GM12878 (cell line): ENCODE measurements around the gene TXNRD1. TPM values are rescaled to one million over a fixed set of nuclear protein-coding genes. Genes with fewer than 3 reads are reported as not detected.
"Not testable (repeated sequence)": the region's sequence is repeated elsewhere in the genome, so short reads cannot be mapped to it uniquely, and the experiment has no call there.

ENCODE experiments used
- ATAC-seq: fragments of 200-7000 bp; cut with Tn5 transposase; 3 replicates; pipeline ENCODE4 v1.9.1; 2020; ENCODE audit warnings: mild to moderate bottlenecking, moderate library complexity
- BruUV-seq: library from RNA; stranded (reverse); fragments of 400-500 nt; replicated peaks from 2 replicates; lab custom pipeline; 2021; lab: Mats Ljungman, UMichigan
- CTCF ChIA-PET: fragments of 300-600 bp; sonication (Branson Sonifier 250); formaldehyde crosslinking; extraction: SDS; loops from one replicate; lab custom pipeline; 2021; ENCODE audit warnings: inconsistent platforms; lab: Yijun Ruan, JAX
- POLR2A ChIA-PET: fragments of 350-600 bp; formaldehyde crosslinking; extraction: SDS; loops from one replicate; lab custom pipeline; 2021; ENCODE audit warnings: inconsistent platforms; lab: Charles Lee
- RAD21 ChIA-PET: fragments of 300-600 bp; sonication (Branson Sonifier 250); formaldehyde crosslinking; loops from one replicate; lab custom pipeline; 2023; ENCODE audit warnings: antibody characterized with exemption; ENCODE audit not compliant: unreplicated experiment; lab: Charles Lee
- SMC1A ChIA-PET: fragments of 300-600 bp; sonication (Branson Sonifier 250); formaldehyde crosslinking; loops from one replicate; lab custom pipeline; 2023; ENCODE audit not compliant: unreplicated experiment, uncharacterized antibody; lab: Charles Lee
- DNase-seq: peaks from one replicate; pipeline ENCODE4 v3.0.0-alpha.2; 2011; ENCODE audit warnings: low read depth, low spot score
- FAIRE-seq: peaks from 3 replicates; lab custom pipeline; 2011; peaks lifted over from hg19 to GRCh38; lab: Jason Lieb, UNC
- H2AFZ ChIP-seq: 2 replicates; pipeline ENCODE4 v1.6.0; 2011; ENCODE audit warnings: low read depth, low read length, control low read depth; ENCODE audit not compliant: control insufficient read depth
- H3K27ac ChIP-seq: 2 replicates; pipeline ENCODE4 v1.5.1; 2011; ENCODE audit warnings: control low read depth; ENCODE audit not compliant: control insufficient read depth, insufficient read depth
- H3K27me3 ChIP-seq, 2 experiments: replicated peaks in 1 of 2; 2 replicates each; pipeline versions ENCODE4 v1.6.0 to v1.6.1; 2011; ENCODE audit warnings: low read length in 1 of 2; ENCODE audit not compliant: control insufficient read depth in 2 of 2, insufficient read depth in 2 of 2
- H3K36me3 ChIP-seq, 2 experiments: 2 replicates each; pipeline ENCODE4 v1.5.1; 2011; ENCODE audit warnings: low read length in 1 of 2; ENCODE audit not compliant: control insufficient read depth in 2 of 2, insufficient read depth in 2 of 2
- H3K4me1 ChIP-seq: 2 replicates; pipeline ENCODE4 v1.6.1; 2011; ENCODE audit warnings: mild to moderate bottlenecking, low read length, moderate library complexity, mixed read lengths; ENCODE audit not compliant: control insufficient read depth, insufficient read depth
- H3K4me2 ChIP-seq: 2 replicates; pipeline ENCODE4 v1.6.0; 2011; ENCODE audit warnings: control low read depth; ENCODE audit not compliant: control insufficient read depth, insufficient read depth
- H3K4me3 ChIP-seq: fragments of 200-600 bp; sonication (generic); 2 replicates; pipeline ENCODE4 v1.5.1; 2016
- H3K79me2 ChIP-seq: 2 replicates; pipeline ENCODE4 v1.6.0; 2011; ENCODE audit warnings: low read length; ENCODE audit not compliant: control insufficient read depth, insufficient read depth
- H3K9ac ChIP-seq: 2 replicates; pipeline ENCODE4 v1.8.0; 2011; ENCODE audit warnings: low read length, control low read depth, mixed read lengths; ENCODE audit not compliant: control insufficient read depth, insufficient read depth
- H3K9me3 ChIP-seq: replicated peaks from 3 replicates; pipeline ENCODE4 v1.5.1; 2011; ENCODE audit warnings: mild to moderate bottlenecking, low read length; ENCODE audit not compliant: control insufficient read depth, insufficient read depth
- H4K20me1 ChIP-seq: 2 replicates; pipeline ENCODE4 v1.6.0; 2011; ENCODE audit not compliant: control insufficient read depth, insufficient read depth
- SMC3 ChIP-seq: IDR thresholded peaks from 2 replicates; pipeline ENCODE4 v1.6.1; 2011; ENCODE audit warnings: low read length, improper control_type of control experiment, borderline replicate concordance
- WGBS: methylation state at CpG from one replicate; pipeline ENCODE4 v1.1.6; 2016; ENCODE audit warnings: low lambda C conversion rate; ENCODE audit not compliant: insufficient replicate concordance, insufficient coverage; ENCODE audit errors: missing lambda C conversion rate; 5-methylcytosine and 5-hydroxymethylcytosine counted together
- in situ Hi-C: fragments of 300-500 bp; cut with MboI; formaldehyde crosslinking; loops from 9 replicates; pipeline ENCODE4 v1.14.3; 2018; ENCODE audit warnings: mixed read lengths
- intact Hi-C: fragments of 100-400 bp; cut with micrococcal nuclease; formaldehyde crosslinking; loops from one replicate; pipeline ENCODE4 v1.14.2; 2022; ENCODE audit not compliant: unreplicated experiment
- polyA plus RNA-seq, 11 experiments: library from polyadenylated mRNA; depleted of rRNA in 4 of 11; unstranded in 6 of 11; stranded (reverse) in 5 of 11; fragments of >200 nt; fragmentation: Nextera tagmentation in 4 of 11; fragmentation: Illumina TruSeq in 1 of 11; extraction: Ambion mirVana in 4 of 11; extraction: Trizol in 1 of 11; gene quantifications; 1 replicate in 1 of 11; 2 replicates in 10 of 11; pipeline versions ENCODE4 v1.2.1 to v1.2.3, GENCODE V29; 2011 to 2016; ENCODE audit warnings: inconsistent platforms in 2 of 11, missing spikeins in 2 of 11, low read depth in 1 of 11
- total RNA-seq, 4 experiments: library from RNA; depleted of rRNA in 3 of 4; stranded (reverse); fragments of >200 nt in 3 of 4; fragmentation: Illumina TruSeq in 1 of 4; extraction: Trizol in 1 of 4; gene quantifications; 2 replicates each; pipeline versions ENCODE4 v1.2.1 to v1.2.3, GENCODE V29; 2013 to 2021

The TXNRD1 gene
- total and polyA plus RNA-seq, 10 of the 15 experiments (the other 5 are each of a cell fraction or from before 2014, with no cell fraction given): 52.6 to 84.6 (median 67.8) TPM

GRCh38 chr12:104387190-104387589 lies 171.6 kb downstream of the TXNRD1 start:
- no peak for ATAC-seq
- TF ChIP-seq SMC3: no peak
- TF ChIP-seq, all 136 proteins: peak for 0
- POLR2A ChIA-PET: no interaction called here

GRCh38 chr12:104394086-104394485 lies 178.5 kb downstream of the TXNRD1 start:
- H3K4me3 ChIP-seq, ATAC-seq, H4K20me1 ChIP-seq, CTCF ChIA-PET, POLR2A ChIA-PET, BruUV-seq, H3K4me1 ChIP-seq, H3K9me3 ChIP-seq, intact Hi-C loops, SMC1A ChIA-PET, FAIRE-seq, H3K36me3 ChIP-seq, RAD21 ChIA-PET, H3K27me3 ChIP-seq, H3K9ac ChIP-seq, H2AFZ ChIP-seq, DNase-seq, H3K4me2 ChIP-seq, H3K27ac ChIP-seq, in situ Hi-C loops, H3K79me2 ChIP-seq: not testable (repeated sequence)
- WGBS: 73% methylated on average over 11 of the region's 11 CpGs

More at GRCh38 chr12:104387190-104387589, 171.6 kb downstream of the TXNRD1 start:
- Histone ChIP-seq H3K27ac (no peak overlapping the region), H3K4me2 (no peak overlapping the region), H3K27me3 (no peaks in the 10 kb centered on the region), H3K4me1 (no peaks in the 10 kb centered on the region), H3K79me2 (no peaks in the 10 kb centered on the region), H3K9me3 (no peaks in the 10 kb centered on the region), H3K4me3 (no peak overlapping the region), H2AFZ (no peak overlapping the region), H3K9ac (no peak overlapping the region), H4K20me1 (no peaks in the 10 kb centered on the region), H3K36me3 (no peaks in the 10 kb centered on the region)
- WGBS: 91% methylated on average over 7 of the region's 7 CpGs
- intact Hi-C loops (no loop called here), in situ Hi-C loops (no loop called here)
- no TSS peak for BruUV-seq
- CTCF ChIA-PET: no interaction called here
- RAD21 ChIA-PET: interaction anchor here (1.3 kb wide), 1 partner anchor 644 kb away, joined by 4 read pairs; no protein-coding TSS in a partner anchor
- SMC1A ChIA-PET: interaction anchor here (1.0 to 3.4 kb wide), 4 partner anchors 12 to 666 kb away, joined by 3 to 12 read pairs (median 3); no protein-coding TSS in a partner anchor
- FAIRE-seq (no peak), DNase-seq (no peak)

Other genes starting within 250 kb of the TXNRD1 start
- gene TDG, start 249.9 kb upstream of the TXNRD1 start, total RNA-seq (2014; rRNA removed): 47.5 and 57.8 TPM in 2 replicates
- gene TDG, start 249.9 kb upstream of the TXNRD1 start, total RNA-seq (2014; rRNA removed; fragmentation: Illumina TruSeq; extraction: Trizol): 53.7 and 56.3 TPM in 2 replicates
- 46.7 and 51.9 TPM in 2 replicates for gene TDG, start 249.9 kb upstream of the TXNRD1 start, total RNA-seq (2021)
- 47.5 and 72.3 TPM in 2 replicates for gene TDG, start 249.9 kb upstream of the TXNRD1 start, polyA plus RNA-seq (2011; rRNA removed)
- 63.6 and 70.5 TPM in 2 replicates for gene TDG, start 249.9 kb upstream of the TXNRD1 start, polyA plus RNA-seq (2014; fragmentation: Illumina TruSeq; extraction: Trizol)
- 10 to 100 TPM; 29.7 to 33.7 TPM for gene TDG, start 249.9 kb upstream of the TXNRD1 start, polyA plus RNA-seq (2014; fragmentation: Nextera tagmentation; extraction: Ambion mirVana)
- 44.0 and 50.5 TPM in 2 replicates for gene TDG, start 249.9 kb upstream of the TXNRD1 start, polyA plus RNA-seq (2014; rRNA removed)
- 10 to 100 TPM; 63.2 to 68.8 TPM for gene TDG, start 249.9 kb upstream of the TXNRD1 start, polyA plus RNA-seq (2016; fragmentation: Nextera tagmentation; extraction: Ambion mirVana)
- gene GLT8D2, start 165.6 kb upstream of the TXNRD1 start, total RNA-seq (2014; rRNA removed): 0.27 and 0.28 TPM in 2 replicates
- 0.28 TPM in 1 of 2 replicates, not detected in the other for gene GLT8D2, start 165.6 kb upstream of the TXNRD1 start, total RNA-seq (2014; rRNA removed; fragmentation: Illumina TruSeq; extraction: Trizol)
- gene GLT8D2, start 165.6 kb upstream of the TXNRD1 start, total RNA-seq (2021): 0.13 and 0.41 TPM in 2 replicates
- gene GLT8D2, start 165.6 kb upstream of the TXNRD1 start, polyA plus RNA-seq (2011; rRNA removed): 0.20 and 0.23 TPM in 2 replicates
- gene GLT8D2, start 165.6 kb upstream of the TXNRD1 start, polyA plus RNA-seq (2014; fragmentation: Illumina TruSeq; extraction: Trizol): 0.37 TPM in 1 of 2 replicates, not detected in the other
- gene GLT8D2, start 165.6 kb upstream of the TXNRD1 start, polyA plus RNA-seq (2014; fragmentation: Nextera tagmentation; extraction: Ambion mirVana): under 1 TPM; 0.31 to 0.37 TPM
- 0.06 and 0.19 TPM in 2 replicates for gene GLT8D2, start 165.6 kb upstream of the TXNRD1 start, polyA plus RNA-seq (2014; rRNA removed)
- gene GLT8D2, start 165.6 kb upstream of the TXNRD1 start, polyA plus RNA-seq (2016; fragmentation: Nextera tagmentation; extraction: Ambion mirVana): under 1 TPM; 0.60 to 0.80 TPM
- gene HCFC2, start 151.2 kb upstream of the TXNRD1 start, total RNA-seq (2014; rRNA removed): 8.9 and 9.0 TPM in 2 replicates
- gene HCFC2, start 151.2 kb upstream of the TXNRD1 start, total RNA-seq (2014; rRNA removed; fragmentation: Illumina TruSeq; extraction: Trizol): 9.5 TPM in 2 replicates
- 9.2 and 9.4 TPM in 2 replicates for gene HCFC2, start 151.2 kb upstream of the TXNRD1 start, total RNA-seq (2021)
- 14.2 and 19.1 TPM in 2 replicates for gene HCFC2, start 151.2 kb upstream of the TXNRD1 start, polyA plus RNA-seq (2011; rRNA removed)
- gene HCFC2, start 151.2 kb upstream of the TXNRD1 start, polyA plus RNA-seq (2014; fragmentation: Illumina TruSeq; extraction: Trizol): 7.6 and 8.6 TPM in 2 replicates
- gene HCFC2, start 151.2 kb upstream of the TXNRD1 start, polyA plus RNA-seq (2014; fragmentation: Nextera tagmentation; extraction: Ambion mirVana): 1 to 10 TPM; 1.8 to 3.8 TPM
- 5.7 and 9.1 TPM in 2 replicates for gene HCFC2, start 151.2 kb upstream of the TXNRD1 start, polyA plus RNA-seq (2014; rRNA removed)
- 10 to 100 TPM; 11.8 to 13.1 TPM for gene HCFC2, start 151.2 kb upstream of the TXNRD1 start, polyA plus RNA-seq (2016; fragmentation: Nextera tagmentation; extraction: Ambion mirVana)
- 13.8 and 15.3 TPM in 2 replicates for gene NFYB, start 77.6 kb upstream of the TXNRD1 start, total RNA-seq (2014; rRNA removed)
- gene NFYB, start 77.6 kb upstream of the TXNRD1 start, total RNA-seq (2014; rRNA removed; fragmentation: Illumina TruSeq; extraction: Trizol): 25.1 and 26.9 TPM in 2 replicates
- gene NFYB, start 77.6 kb upstream of the TXNRD1 start, total RNA-seq (2021): 18.4 and 20.3 TPM in 2 replicates
- gene NFYB, start 77.6 kb upstream of the TXNRD1 start, polyA plus RNA-seq (2011; rRNA removed): 28.8 and 57.3 TPM in 2 replicates
- 34.0 and 43.3 TPM in 2 replicates for gene NFYB, start 77.6 kb upstream of the TXNRD1 start, polyA plus RNA-seq (2014; fragmentation: Illumina TruSeq; extraction: Trizol)
- 10 to 100 TPM; 27.5 to 42.3 TPM for gene NFYB, start 77.6 kb upstream of the TXNRD1 start, polyA plus RNA-seq (2014; fragmentation: Nextera tagmentation; extraction: Ambion mirVana)
- gene NFYB, start 77.6 kb upstream of the TXNRD1 start, polyA plus RNA-seq (2014; rRNA removed): 21.6 and 21.8 TPM in 2 replicates
- 10 to 100 TPM; 29.3 to 29.9 TPM for gene NFYB, start 77.6 kb upstream of the TXNRD1 start, polyA plus RNA-seq (2016; fragmentation: Nextera tagmentation; extraction: Ambion mirVana)
- gene EID3, start 88.0 kb downstream of the TXNRD1 start, total RNA-seq (2014; rRNA removed): 4.1 and 5.0 TPM in 2 replicates
- gene EID3, start 88.0 kb downstream of the TXNRD1 start, total RNA-seq (2014; rRNA removed; fragmentation: Illumina TruSeq; extraction: Trizol): 6.4 and 7.0 TPM in 2 replicates
- gene EID3, start 88.0 kb downstream of the TXNRD1 start, total RNA-seq (2021): 3.4 and 4.5 TPM in 2 replicates
- 0.86 and 0.92 TPM in 2 replicates for gene EID3, start 88.0 kb downstream of the TXNRD1 start, polyA plus RNA-seq (2011; rRNA removed)
- gene EID3, start 88.0 kb downstream of the TXNRD1 start, polyA plus RNA-seq (2014; fragmentation: Illumina TruSeq; extraction: Trizol): 3.8 and 4.9 TPM in 2 replicates
- gene EID3, start 88.0 kb downstream of the TXNRD1 start, polyA plus RNA-seq (2014; fragmentation: Nextera tagmentation; extraction: Ambion mirVana): 1 to 10 TPM; 1.6 to 2.2 TPM
- 3.8 and 6.0 TPM in 2 replicates for gene EID3, start 88.0 kb downstream of the TXNRD1 start, polyA plus RNA-seq (2014; rRNA removed)
- 1 to 10 TPM; 5.0 to 5.4 TPM for gene EID3, start 88.0 kb downstream of the TXNRD1 start, polyA plus RNA-seq (2016; fragmentation: Nextera tagmentation; extraction: Ambion mirVana)
- 19.9 and 23.8 TPM in 2 replicates for gene CHST11, start 241.2 kb downstream of the TXNRD1 start, total RNA-seq (2014; rRNA removed)
- 12.3 and 13.0 TPM in 2 replicates for gene CHST11, start 241.2 kb downstream of the TXNRD1 start, total RNA-seq (2014; rRNA removed; fragmentation: Illumina TruSeq; extraction: Trizol)
- 34.8 and 38.1 TPM in 2 replicates for gene CHST11, start 241.2 kb downstream of the TXNRD1 start, total RNA-seq (2021)
- gene CHST11, start 241.2 kb downstream of the TXNRD1 start, polyA plus RNA-seq (2011; rRNA removed): 20.0 and 25.7 TPM in 2 replicates
- 12.5 and 13.4 TPM in 2 replicates for gene CHST11, start 241.2 kb downstream of the TXNRD1 start, polyA plus RNA-seq (2014; fragmentation: Illumina TruSeq; extraction: Trizol)
- 1 to 10 TPM; 1.9 to 2.5 TPM for gene CHST11, start 241.2 kb downstream of the TXNRD1 start, polyA plus RNA-seq (2014; fragmentation: Nextera tagmentation; extraction: Ambion mirVana)
- gene CHST11, start 241.2 kb downstream of the TXNRD1 start, polyA plus RNA-seq (2014; rRNA removed): 11.3 and 23.1 TPM in 2 replicates
- gene CHST11, start 241.2 kb downstream of the TXNRD1 start, polyA plus RNA-seq (2016; fragmentation: Nextera tagmentation; extraction: Ambion mirVana): 10 to 100 TPM; 20.9 to 24.6 TPM